Lower lobe of right lung (tissue), 2 donors: ENCODE results near the gene FBN2. TPM values are rescaled to one million over a fixed set of nuclear protein-coding genes. Genes with fewer than 3 reads are reported as not detected.

Experiments
- ATAC-seq, 2 donors: fragments of 200-7000 bp; cut with Tn5 transposase; one replicate each; pipeline ENCODE4 v1.9.1; 2020 to 2022; ENCODE audit warnings: mild to moderate bottlenecking in 2 of 2, moderate library complexity in 2 of 2
- DNase-seq: peaks from one replicate; pipeline ENCODE4 v3.0.0-alpha.2; 2020
- H3K27ac ChIP-seq: fragments of 200-600 bp; one replicate; pipeline ENCODE4 v1.8.0; 2022
- H3K27me3 ChIP-seq: fragments of 200-600 bp; one replicate; pipeline ENCODE4 v1.8.0; 2022; ENCODE audit warnings: low read depth
- H3K36me3 ChIP-seq: fragments of 200-600 bp; one replicate; pipeline ENCODE4 v1.8.0; 2022; ENCODE audit warnings: mild to moderate bottlenecking
- H3K4me1 ChIP-seq: fragments of 200-600 bp; one replicate; pipeline ENCODE4 v1.8.0; 2022
- H3K4me3 ChIP-seq: fragments of 200-600 bp; one replicate; pipeline ENCODE4 v1.8.0; 2022; ENCODE audit warnings: mild to moderate bottlenecking
- H3K9me3 ChIP-seq: fragments of 200-600 bp; one replicate; pipeline ENCODE4 v1.8.0; 2022
- CTCF ChIP-seq: fragments of 200-600 bp; IDR thresholded peaks from one replicate; pipeline ENCODE4 v1.8.0; 2022; ENCODE audit warnings: antibody characterized with exemption, mild to moderate bottlenecking
- intact Hi-C: fragments of 100-400 bp; cut with DNase I; formaldehyde crosslinking; loops from one replicate; pipeline ENCODE4 v1.11.0; 2022
- total RNA-seq: library from RNA; stranded (reverse); fragmentation: NEBNext Ultra II Directional; extraction: Animal tissue kit (Norgen Biotek cat#: 25700); gene quantifications from one replicate; pipeline ENCODE4 v1.2.1, GENCODE V29; 2021
- donor health status: DM: no; HTN: yes; CAD: no; lungs with severe emphysema.

FBN2 gene
- total RNA-seq, 1 donor from 2014 or later = 0.83 TPM

GRCh38 chr5:128378196-128378595 is 159.8 kb downstream of the FBN2 start:
- Histone ChIP-seq H3K27me3 (no peaks in the 10 kb centered on the region), H3K9me3 (no peaks in the 10 kb centered on the region), H3K4me3 (no peak overlapping the region), H3K4me1 (no peaks in the 10 kb centered on the region), H3K36me3 (no peaks in the 10 kb centered on the region), H3K27ac (no peak overlapping the region)
- no peak for TF ChIP-seq CTCF
- DNase-seq (no peak), ATAC-seq (no peak)
- intact Hi-C loops = no loop called here

GRCh38 chr5:128376577-128376976 is 161.5 kb downstream of the FBN2 start:
- ATAC-seq = no peak
- no peaks in the 10 kb centered on the region for H3K36me3 ChIP-seq
- intact Hi-C loops = no loop called here

GRCh38 chr5:128366147-128366546 is 171.9 kb downstream of the FBN2 start:
- no peaks in the 10 kb centered on the region for H3K27me3 ChIP-seq
- no peak overlapping the region for H3K27ac ChIP-seq
- H3K9me3 ChIP-seq = no peaks in the 10 kb centered on the region
- no peak for DNase-seq
- no peak for TF ChIP-seq CTCF
- H3K36me3 ChIP-seq = no peaks in the 10 kb centered on the region
- intact Hi-C loops = no loop called here
- ATAC-seq = no peak
- H3K4me3 ChIP-seq = no peak overlapping the region
- H3K4me1 ChIP-seq = no peaks in the 10 kb centered on the region

More at GRCh38 chr5:128376577-128376976, 161.5 kb downstream of the FBN2 start:
- H3K27ac ChIP-seq = no peak overlapping the region
- H3K27me3 ChIP-seq = no peaks in the 10 kb centered on the region
- H3K4me1 ChIP-seq = no peaks in the 10 kb centered on the region
- no peaks in the 10 kb centered on the region for H3K9me3 ChIP-seq
- DNase-seq = no peak
- no peak overlapping the region for H3K4me3 ChIP-seq
- no peak for TF ChIP-seq CTCF

GRCh38 chr5:128362370-128362769 is 175.7 kb downstream of the FBN2 start:
- Histone ChIP-seq H3K4me1 (no peaks in the 10 kb centered on the region), H3K9me3 (no peaks in the 10 kb centered on the region), H3K27me3 (no peaks in the 10 kb centered on the region), H3K36me3 (no peaks in the 10 kb centered on the region), H3K27ac (no peak overlapping the region), H3K4me3 (no peak overlapping the region)
- no peak for DNase-seq
- no peak for ATAC-seq
- intact Hi-C loops = no loop called here
- TF ChIP-seq CTCF = no peak

GRCh38 chr5:128358826-128359225 is 179.2 kb downstream of the FBN2 start:
- no peak for ATAC-seq
- intact Hi-C loops = no loop called here
- H3K27me3 ChIP-seq = no peaks in the 10 kb centered on the region
- H3K27ac ChIP-seq = no peak overlapping the region
- H3K4me1 ChIP-seq = no peaks in the 10 kb centered on the region
- TF ChIP-seq CTCF = no peak
- no peak overlapping the region for H3K4me3 ChIP-seq
- H3K9me3 ChIP-seq = no peaks in the 10 kb centered on the region
- no peak for DNase-seq
- no peaks in the 10 kb centered on the region for H3K36me3 ChIP-seq

GRCh38 chr5:128357226-128357625 is 180.8 kb downstream of the FBN2 start:
- no peaks in the 10 kb centered on the region for H3K9me3 ChIP-seq
- H3K27ac ChIP-seq = no peak overlapping the region
- no peaks in the 10 kb centered on the region for H3K36me3 ChIP-seq
- intact Hi-C loops = no loop called here
- H3K4me1 ChIP-seq = no peaks in the 10 kb centered on the region
- TF ChIP-seq CTCF = no peak
- ATAC-seq (no peak), DNase-seq (no peak)
- H3K4me3 ChIP-seq = no peak overlapping the region
- no peaks in the 10 kb centered on the region for H3K27me3 ChIP-seq
